ENCODE measurements around the gene RTL9.
A peak's percentile ranks its signal among the peaks of the same experiment; 100 is the strongest.
"Not testable (repeated sequence)": the region's sequence is repeated elsewhere in the genome, so short reads cannot be mapped to it uniquely, and the experiment has no call there.

Gene RTL9

DNA sequence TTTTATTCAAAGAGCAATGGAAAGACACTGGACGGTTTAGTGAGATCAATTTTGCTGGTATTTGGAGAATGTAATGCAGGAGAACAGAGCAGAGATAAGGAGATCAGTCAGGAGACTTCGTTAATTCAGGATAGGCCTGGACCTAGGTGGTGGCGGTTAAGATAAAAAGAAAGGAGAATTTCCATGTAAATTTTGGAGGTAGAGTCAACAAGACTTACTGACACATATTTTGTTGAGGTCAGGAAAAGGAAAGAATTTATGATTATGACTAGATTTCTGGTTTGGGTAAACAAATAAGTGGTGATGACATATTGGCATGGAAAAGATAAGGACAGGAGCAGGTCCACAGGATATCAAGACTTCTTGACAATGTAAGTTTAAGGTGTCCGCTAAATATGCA lies 31.9 kb upstream of the RTL9 start:
- H3K4me1 Mint-ChIP-seq (ENCODE audit: low read depth), result peaks cover 4% of the 10 kb centered on the region
- H3K27ac Mint-ChIP-seq, result no peak overlapping the region
- H3K27me3 Mint-ChIP-seq, result no peaks in the 10 kb centered on the region
- H3K36me3 Mint-ChIP-seq (ENCODE audit: low read depth), result no peaks in the 10 kb centered on the region
- H3K9me3 Mint-ChIP-seq, result no peaks in the 10 kb centered on the region
- H3K4me3 Mint-ChIP-seq, result no peak overlapping the region

DNA sequence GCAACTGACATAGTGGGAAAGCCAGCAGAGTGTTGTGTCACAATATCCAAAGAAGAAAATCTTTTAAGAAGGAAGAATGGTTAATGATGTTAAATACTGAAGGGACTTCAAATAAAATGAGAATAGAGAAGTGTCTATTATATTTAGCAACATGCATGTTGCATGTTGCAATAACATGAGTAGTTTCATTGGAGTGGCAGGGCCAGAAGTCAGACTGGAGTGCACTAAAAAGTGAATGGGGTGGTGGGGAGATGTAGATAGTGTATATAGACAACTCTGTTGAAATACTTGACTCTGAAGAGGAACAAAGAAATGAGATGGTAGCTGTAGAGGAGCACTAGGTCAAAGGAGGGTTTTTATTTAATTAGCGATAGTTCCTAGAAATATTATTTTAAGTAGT lies 31.3 kb upstream of the RTL9 start:
- Mint-ChIP-seq H3K36me3 (ENCODE audit: low read depth) (no peaks in the 10 kb centered on the region), H3K27me3 (no peaks in the 10 kb centered on the region), H3K27ac (no peak overlapping the region), H3K4me1 (ENCODE audit: low read depth) (no peaks in the 10 kb centered on the region), H3K4me3 (no peak overlapping the region), H3K9me3 (no peaks in the 10 kb centered on the region)

DNA sequence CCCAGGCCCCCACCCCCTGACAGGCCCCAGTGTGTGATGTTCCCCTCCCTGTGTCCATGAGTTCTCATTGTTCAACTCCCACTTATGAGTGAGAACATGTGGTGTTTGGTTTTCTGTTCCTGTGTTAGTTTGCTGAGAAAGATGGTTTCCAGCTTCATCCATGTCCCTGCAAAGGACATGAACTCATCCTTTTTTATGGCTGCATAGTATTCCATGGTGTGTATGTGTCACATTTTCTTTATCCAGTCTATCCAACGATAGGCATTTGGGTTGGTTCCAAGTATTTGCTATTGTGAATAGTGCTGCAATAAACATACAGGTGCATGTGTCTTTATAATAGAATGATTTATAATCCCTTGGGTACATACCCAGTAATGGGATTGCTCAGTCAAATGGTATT lies 30.0 kb upstream of the RTL9 start:
- not testable (repeated sequence) for H3K27me3 Mint-ChIP-seq; H3K9me3 Mint-ChIP-seq; H3K4me1 Mint-ChIP-seq (ENCODE audit: low read depth); H3K4me3 Mint-ChIP-seq; H3K36me3 Mint-ChIP-seq (ENCODE audit: low read depth); H3K27ac Mint-ChIP-seq

DNA sequence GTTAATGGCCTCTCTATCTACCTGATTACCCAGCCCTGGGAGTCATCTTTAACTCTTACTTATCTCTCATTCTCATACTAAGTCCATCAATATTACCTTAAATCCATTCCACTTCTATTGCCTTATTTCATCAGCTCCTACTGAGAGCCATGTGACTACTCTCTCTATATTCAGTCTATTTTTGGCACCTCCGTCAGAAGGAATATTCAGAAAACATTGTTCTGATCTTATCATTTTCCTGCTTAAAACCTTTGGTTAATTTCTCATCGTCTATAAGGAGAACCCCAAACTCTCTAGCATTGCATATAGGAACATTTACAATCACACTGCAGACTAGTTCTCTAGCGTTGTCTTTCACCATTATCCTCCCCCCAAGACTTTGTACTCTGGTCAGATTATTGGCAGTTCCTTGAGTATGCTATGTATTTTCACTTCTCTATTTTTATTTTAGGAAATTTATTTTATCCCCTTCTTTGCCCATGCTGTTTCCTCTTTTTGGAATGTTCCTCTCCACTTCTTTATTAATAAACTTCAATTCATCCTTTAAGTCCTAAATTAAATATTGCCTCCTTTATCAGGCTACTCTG lies 27.1 kb upstream of the RTL9 start:
- H3K4me1 Mint-ChIP-seq (ENCODE audit: low read depth), result no peaks in the 10 kb centered on the region
- no peaks in the 10 kb centered on the region for H3K27me3 Mint-ChIP-seq
- no peak overlapping the region for H3K4me3 Mint-ChIP-seq
- H3K27ac Mint-ChIP-seq, result no peak overlapping the region
- no peaks in the 10 kb centered on the region for H3K9me3 Mint-ChIP-seq
- no peaks in the 10 kb centered on the region for H3K36me3 Mint-ChIP-seq (ENCODE audit: low read depth)

DNA sequence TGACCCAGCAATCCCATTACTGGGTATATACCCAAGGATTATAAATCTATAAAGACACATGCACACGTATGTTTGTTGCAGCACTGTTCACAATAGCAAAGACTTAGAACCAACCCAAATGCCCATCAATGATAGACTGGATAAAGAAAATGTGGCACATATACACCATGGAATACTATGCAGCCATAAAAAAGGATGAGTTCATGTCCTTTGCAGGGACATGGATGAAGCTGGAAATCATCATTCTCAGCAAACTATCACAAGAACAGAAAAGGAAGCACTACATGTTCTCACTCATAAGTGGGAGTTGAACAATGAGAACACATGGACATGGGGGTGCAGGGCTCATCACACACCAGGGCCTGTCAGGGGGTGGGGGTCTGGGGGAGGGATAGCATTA lies 25.2 kb upstream of the RTL9 start:
- not testable (repeated sequence) for H3K4me1 Mint-ChIP-seq (ENCODE audit: low read depth); H3K9me3 Mint-ChIP-seq; H3K4me3 Mint-ChIP-seq; H3K27me3 Mint-ChIP-seq; H3K27ac Mint-ChIP-seq; H3K36me3 Mint-ChIP-seq (ENCODE audit: low read depth)

DNA sequence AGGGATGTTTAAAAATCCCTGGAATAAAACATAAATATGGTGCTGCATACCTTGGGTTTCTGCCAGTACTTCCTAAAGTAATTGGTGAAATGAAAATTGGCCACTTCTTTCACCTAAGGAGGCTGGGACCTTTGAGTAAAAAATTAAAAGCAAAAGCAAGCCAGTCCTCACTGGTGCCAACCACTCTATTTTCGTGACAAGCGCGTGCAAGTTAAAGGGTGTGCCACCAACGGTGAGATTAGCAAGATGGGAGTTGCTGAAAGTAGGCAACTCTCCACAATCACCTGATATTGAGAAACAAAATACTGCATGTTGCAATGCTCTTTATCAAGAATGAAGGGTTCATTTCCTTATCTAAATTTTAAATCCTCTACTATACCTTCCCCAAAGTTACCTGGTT lies 19.7 kb upstream of the RTL9 start:
- Mint-ChIP-seq H3K36me3 (ENCODE audit: low read depth) (no peaks in the 10 kb centered on the region), H3K4me3 (no peak overlapping the region), H3K27me3 (no peaks in the 10 kb centered on the region), H3K27ac (no peak overlapping the region), H3K9me3 (no peaks in the 10 kb centered on the region), H3K4me1 (ENCODE audit: low read depth) (peaks cover 15% of the 10 kb centered on the region)

DNA sequence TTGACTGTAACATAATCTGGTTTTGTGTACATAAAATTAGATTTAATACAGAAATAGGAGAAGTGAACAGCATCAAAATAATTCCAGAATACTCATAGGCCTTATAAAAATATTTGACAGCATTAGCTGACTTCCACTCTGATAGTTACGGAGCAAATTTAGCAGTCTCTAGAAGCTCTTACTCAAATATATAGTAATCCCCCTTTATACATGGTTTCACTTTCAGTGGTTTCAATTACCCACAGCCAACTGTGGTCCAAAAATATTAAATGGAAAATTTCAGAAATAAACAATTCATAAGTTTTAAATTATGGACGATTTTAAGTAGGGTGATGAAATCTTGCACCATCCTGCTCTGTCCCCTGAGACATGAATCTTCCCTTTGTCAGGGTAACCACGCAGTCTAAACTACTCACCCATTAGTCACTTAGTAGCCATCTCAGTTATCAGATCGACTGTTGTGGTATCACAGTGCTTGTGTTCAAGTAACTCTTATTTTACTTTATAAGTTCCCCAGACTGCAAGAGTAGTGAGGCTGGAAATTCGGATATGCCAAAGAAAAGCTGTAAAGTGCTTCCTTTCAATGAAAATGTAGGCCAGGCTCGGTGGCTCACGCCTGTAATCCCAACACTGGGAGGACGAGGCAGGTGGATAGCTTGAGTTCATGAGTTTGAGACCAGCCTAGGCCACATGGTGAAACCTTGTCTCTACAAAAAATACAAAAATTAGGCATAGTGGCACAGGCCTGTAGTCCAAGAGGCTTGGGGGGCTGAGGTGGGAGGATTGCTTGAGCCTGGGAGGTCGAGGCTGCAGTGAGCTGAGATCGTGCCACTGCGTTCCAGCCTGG lies 17.2 kb upstream of the RTL9 start:
- H3K36me3 Mint-ChIP-seq (ENCODE audit: low read depth), result no peaks in the 10 kb centered on the region
- H3K9me3 Mint-ChIP-seq, result no peaks in the 10 kb centered on the region
- peak overlapping the region; percentile 77 for H3K27ac Mint-ChIP-seq
- peaks cover 15% of the 10 kb centered on the region for H3K4me1 Mint-ChIP-seq (ENCODE audit: low read depth)
- no peak overlapping the region for H3K4me3 Mint-ChIP-seq
- H3K27me3 Mint-ChIP-seq, result no peaks in the 10 kb centered on the region

DNA sequence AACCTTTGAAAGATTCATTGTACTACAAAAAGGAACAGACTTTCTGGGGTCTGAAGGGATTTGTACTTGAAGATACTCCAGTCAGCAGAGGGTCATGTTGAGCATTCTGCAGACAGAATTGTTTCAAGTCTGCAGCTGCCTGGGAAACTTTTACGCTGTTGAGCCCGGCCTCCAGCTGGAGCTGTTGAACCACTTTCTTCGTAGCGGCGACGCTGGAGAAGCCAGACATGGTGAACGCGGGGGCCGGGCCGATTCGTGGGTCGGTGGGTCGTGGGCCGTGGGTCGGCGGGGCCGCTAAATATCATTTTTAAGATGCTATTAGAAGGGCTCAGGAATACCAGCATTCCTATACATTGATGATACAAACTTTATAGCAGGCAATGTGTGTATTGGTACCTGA lies 12.0 kb upstream of the RTL9 start:
- Mint-ChIP-seq H3K27ac (no peak overlapping the region), H3K9me3 (no peaks in the 10 kb centered on the region), H3K36me3 (ENCODE audit: low read depth) (no peaks in the 10 kb centered on the region), H3K27me3 (no peaks in the 10 kb centered on the region), H3K4me3 (no peak overlapping the region), H3K4me1 (ENCODE audit: low read depth) (peaks cover under 1% of the 10 kb centered on the region)

DNA sequence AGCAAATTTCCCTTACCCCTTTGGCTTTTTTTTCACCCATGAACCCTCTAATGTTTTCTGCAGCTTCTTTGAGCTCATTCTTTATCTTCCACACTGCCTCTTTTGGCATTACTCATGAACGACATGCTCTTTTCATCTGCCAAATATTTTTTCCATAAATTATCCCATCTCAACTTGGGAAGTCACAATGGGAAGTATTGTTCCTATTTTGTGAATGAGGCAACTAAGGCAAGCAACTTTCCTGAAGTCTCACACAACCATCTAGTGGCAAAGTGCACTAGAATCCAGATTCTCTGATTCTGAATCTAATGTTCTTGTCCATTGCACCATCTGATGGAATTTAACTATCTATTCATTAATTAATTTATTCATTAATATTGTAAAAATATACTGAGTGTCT lies 625 bp downstream of the RTL9 start:
- Mint-ChIP-seq H3K4me1 (ENCODE audit: low read depth) (no peaks in the 10 kb centered on the region), H3K27ac (no peak overlapping the region), H3K27me3 (no peaks in the 10 kb centered on the region), H3K9me3 (no peaks in the 10 kb centered on the region), H3K4me3 (no peak overlapping the region), H3K36me3 (ENCODE audit: low read depth) (no peaks in the 10 kb centered on the region)

DNA sequence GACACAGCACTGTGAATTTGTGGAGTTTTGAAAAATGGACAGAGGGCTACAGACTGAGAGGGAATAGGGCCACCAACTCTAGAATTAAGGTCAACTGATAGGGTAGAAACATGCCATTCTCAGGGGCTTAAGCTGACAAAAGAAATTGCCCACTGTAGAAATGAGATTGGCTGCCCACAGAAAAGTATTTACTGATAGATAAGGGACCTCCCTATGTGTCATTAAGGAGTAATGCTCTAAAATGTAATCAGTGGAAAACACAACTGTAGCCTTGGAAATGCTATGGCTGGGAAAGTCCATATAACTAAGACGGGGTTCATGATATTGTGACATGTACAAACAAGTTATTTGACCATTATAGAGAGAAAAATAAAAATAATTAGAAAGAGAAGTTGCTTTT lies 4.6 kb downstream of the RTL9 start:
- H3K4me1 Mint-ChIP-seq (ENCODE audit: low read depth), result no peaks in the 10 kb centered on the region
- H3K27me3 Mint-ChIP-seq, result no peaks in the 10 kb centered on the region
- no peak overlapping the region for H3K27ac Mint-ChIP-seq
- H3K36me3 Mint-ChIP-seq (ENCODE audit: low read depth), result no peaks in the 10 kb centered on the region
- H3K9me3 Mint-ChIP-seq, result no peaks in the 10 kb centered on the region
- no peak overlapping the region for H3K4me3 Mint-ChIP-seq

DNA sequence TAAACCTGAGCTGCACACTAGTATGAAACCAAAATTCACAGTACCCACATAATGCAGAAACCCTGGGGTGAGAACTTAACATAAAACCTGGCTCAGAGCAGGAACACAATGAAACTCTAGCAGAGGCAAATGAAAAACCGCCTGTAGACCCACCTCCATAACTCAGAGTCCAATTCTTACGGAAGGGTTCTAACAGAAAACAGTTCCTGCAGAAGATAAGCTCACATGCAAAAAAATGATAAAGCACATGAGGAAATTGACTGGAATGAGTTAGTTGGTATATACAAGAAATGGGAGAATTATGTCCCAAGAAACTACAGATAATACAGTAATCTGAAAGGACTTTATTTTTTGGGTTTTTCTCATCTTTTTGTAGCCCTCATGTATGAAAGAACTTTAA lies 14.7 kb downstream of the RTL9 start:
- H3K27ac Mint-ChIP-seq, result no peak overlapping the region
- no peaks in the 10 kb centered on the region for H3K36me3 Mint-ChIP-seq (ENCODE audit: low read depth)
- no peak overlapping the region for H3K4me3 Mint-ChIP-seq
- no peaks in the 10 kb centered on the region for H3K9me3 Mint-ChIP-seq
- no peaks in the 10 kb centered on the region for H3K4me1 Mint-ChIP-seq (ENCODE audit: low read depth)
- no peaks in the 10 kb centered on the region for H3K27me3 Mint-ChIP-seq

DNA sequence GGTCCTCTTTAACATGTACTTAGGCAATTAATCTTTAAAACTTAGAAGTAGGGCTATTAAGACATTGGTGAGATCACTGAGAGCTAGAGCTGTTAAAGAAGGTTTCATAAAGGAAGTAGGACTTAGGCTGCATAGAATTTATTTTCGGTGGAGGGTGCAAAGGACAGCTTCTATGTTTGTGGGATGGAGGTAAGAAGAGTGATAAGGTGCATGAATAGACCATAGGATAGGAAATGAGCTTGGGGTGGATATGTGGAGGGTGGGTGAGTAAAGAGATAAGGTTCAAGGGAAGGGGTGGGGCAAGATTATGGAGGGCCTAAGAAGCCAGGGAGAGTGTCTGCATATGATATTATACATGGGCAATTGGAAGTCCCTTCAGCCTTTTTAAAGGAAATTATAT lies 15.9 kb downstream of the RTL9 start:
- Mint-ChIP-seq H3K4me3 (no peak overlapping the region), H3K36me3 (ENCODE audit: low read depth) (no peaks in the 10 kb centered on the region), H3K27ac (no peak overlapping the region), H3K27me3 (no peaks in the 10 kb centered on the region), H3K9me3 (no peaks in the 10 kb centered on the region), H3K4me1 (ENCODE audit: low read depth) (no peaks in the 10 kb centered on the region)

DNA sequence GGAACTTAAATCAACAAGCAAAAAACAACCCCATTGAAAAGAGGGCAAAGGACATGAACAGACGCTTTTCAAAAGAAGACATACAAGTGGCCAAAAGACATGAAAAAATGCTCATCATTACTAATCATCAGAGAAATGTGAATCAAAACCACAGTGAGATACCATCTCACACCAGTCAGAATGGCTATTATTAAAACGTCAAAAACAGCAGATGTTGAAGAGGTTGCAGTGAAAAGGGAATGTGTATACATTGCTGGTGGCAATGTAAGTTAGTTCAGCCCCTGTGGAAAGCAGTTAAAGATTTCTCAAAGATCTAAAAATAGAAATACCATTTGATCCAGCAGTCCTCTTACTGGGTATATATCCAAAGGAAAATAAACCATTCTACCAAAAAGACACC lies 22.6 kb downstream of the RTL9 start:
- H3K27me3 Mint-ChIP-seq, result peaks cover 3% of the 10 kb centered on the region
- no peak overlapping the region for H3K4me3 Mint-ChIP-seq
- no peaks in the 10 kb centered on the region for H3K36me3 Mint-ChIP-seq (ENCODE audit: low read depth)
- H3K27ac Mint-ChIP-seq, result no peak overlapping the region
- no peaks in the 10 kb centered on the region for H3K9me3 Mint-ChIP-seq
- no peaks in the 10 kb centered on the region for H3K4me1 Mint-ChIP-seq (ENCODE audit: low read depth)

DNA sequence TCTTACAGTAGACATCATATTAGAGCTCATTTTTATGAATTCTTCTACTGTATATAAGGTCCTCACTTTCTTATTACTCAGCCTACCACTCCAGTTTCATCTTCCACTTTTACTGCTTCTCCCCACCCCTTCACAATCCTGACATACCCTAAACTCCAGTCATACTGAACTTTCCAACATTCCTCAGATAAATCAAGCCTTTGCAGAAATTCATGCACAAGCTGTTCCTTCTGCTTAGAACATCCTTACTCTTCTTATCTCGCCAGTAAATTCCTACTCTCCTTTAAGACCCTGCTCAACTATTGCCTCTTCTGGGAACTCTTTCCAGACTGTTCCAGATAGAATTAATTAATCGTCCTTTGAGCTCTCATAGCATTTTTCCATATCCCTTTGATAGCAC lies 24.8 kb downstream of the RTL9 start:
- Mint-ChIP-seq H3K9me3 (no peaks in the 10 kb centered on the region), H3K27me3 (peaks cover 3% of the 10 kb centered on the region), H3K4me3 (no peak overlapping the region), H3K4me1 (ENCODE audit: low read depth) (no peaks in the 10 kb centered on the region), H3K27ac (no peak overlapping the region), H3K36me3 (ENCODE audit: low read depth) (no peaks in the 10 kb centered on the region)

DNA sequence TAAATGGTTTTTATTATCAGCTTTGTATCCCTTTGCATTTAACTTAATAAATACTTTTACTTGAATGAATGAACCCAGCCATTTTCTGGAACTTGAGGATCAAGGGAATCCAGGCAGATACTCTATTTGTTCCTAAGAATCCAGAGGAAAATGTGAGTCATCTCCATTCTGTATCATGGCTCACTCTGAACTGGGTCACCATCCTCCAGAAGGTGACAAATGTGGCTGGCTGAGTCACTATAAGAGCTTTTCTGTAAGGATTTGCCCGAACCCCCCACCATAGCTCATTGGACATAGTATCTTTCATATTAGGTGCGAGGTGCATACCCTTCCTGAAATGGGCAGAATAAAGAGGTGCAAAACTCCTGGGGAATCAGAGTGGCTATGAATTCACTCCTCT lies 25.8 kb downstream of the RTL9 start:
- Mint-ChIP-seq H3K36me3 (ENCODE audit: low read depth) (no peaks in the 10 kb centered on the region), H3K4me1 (ENCODE audit: low read depth) (no peaks in the 10 kb centered on the region), H3K9me3 (no peaks in the 10 kb centered on the region), H3K27me3 (peaks cover 3% of the 10 kb centered on the region), H3K4me3 (no peak overlapping the region), H3K27ac (no peak overlapping the region)

DNA sequence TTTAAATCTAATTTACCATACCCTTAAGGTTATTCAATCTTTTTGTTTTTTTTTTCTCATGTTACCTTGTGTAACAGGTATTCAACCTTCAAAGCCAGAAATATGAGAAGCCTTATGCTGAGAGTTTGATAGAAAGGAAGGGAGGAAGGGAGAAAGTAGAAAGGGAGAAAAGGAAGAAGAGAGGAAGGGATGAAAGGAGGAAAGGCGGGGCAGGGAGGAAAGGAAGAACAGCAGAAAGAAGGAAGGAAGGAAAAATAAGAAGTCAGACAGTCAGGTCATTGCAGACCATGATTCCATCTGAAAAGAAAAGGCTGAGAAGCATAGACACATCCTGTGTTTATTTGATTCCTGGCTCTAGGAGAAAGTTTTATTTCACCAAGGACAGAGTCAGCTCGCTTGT lies 30.9 kb downstream of the RTL9 start:
- H3K4me3 Mint-ChIP-seq, result no peak overlapping the region
- no peak overlapping the region for H3K27ac Mint-ChIP-seq
- H3K9me3 Mint-ChIP-seq, result no peaks in the 10 kb centered on the region
- no peaks in the 10 kb centered on the region for H3K4me1 Mint-ChIP-seq (ENCODE audit: low read depth)
- H3K27me3 Mint-ChIP-seq, result no peaks in the 10 kb centered on the region
- H3K36me3 Mint-ChIP-seq (ENCODE audit: low read depth), result no peaks in the 10 kb centered on the region

Data from stimulated activated naive CD8-positive, alpha-beta T cell treated with anti-CD3 and anti-CD28 coated beads, Interleukin-15, Interleukin-2, amounts not matched to agents 100 ng/mL and 50 ng/mL, for 24 hours (primary cell).